GM18909 (cell line): ENCODE measurements around the gene CRTC1.
A peak's percentile ranks its signal among the peaks of the same experiment; 100 is the strongest.

Experiments
- ATAC-seq: cut with Tn5 transposase; IDR thresholded peaks from one replicate; pipeline ENCODE4 v1.9.1; 2021; ENCODE audit warnings: mild to moderate bottlenecking; ENCODE audit not compliant: unreplicated experiment, poor library complexity

Gene CRTC1

GRCh38 chr19:18698321-18699167, 15.1 kb downstream of the CRTC1 start:
- ATAC-seq = no peak

- no peak for ATAC-seq
Observed at GRCh38 chr19:18699403-18700054, 16.0 kb downstream of the CRTC1 start.

GRCh38 chr19:18700501-18701249, 17.2 kb downstream of the CRTC1 start:
- peak; percentile 65 for ATAC-seq

- ATAC-seq = peak; percentile 17
Observed at GRCh38 chr19:18701250-18701608, 17.7 kb downstream of the CRTC1 start.

- no peak for ATAC-seq
Observed at GRCh38 chr19:18704054-18704453, 20.6 kb downstream of the CRTC1 start.

GRCh38 chr19:18704971-18705370, 21.5 kb downstream of the CRTC1 start:
- no peak for ATAC-seq

- no peak for ATAC-seq
Observed at GRCh38 chr19:18708452-18709231, 25.2 kb downstream of the CRTC1 start.

GRCh38 chr19:18709546-18709945, 26.1 kb downstream of the CRTC1 start:
- no peak for ATAC-seq

- ATAC-seq = no peak
Observed at GRCh38 chr19:18710186-18710585, 26.7 kb downstream of the CRTC1 start.

- ATAC-seq = no peak
Observed at GRCh38 chr19:18710996-18711751, 27.7 kb downstream of the CRTC1 start.

- no peak for ATAC-seq
Observed at GRCh38 chr19:18711893-18712292, 28.4 kb downstream of the CRTC1 start.

GRCh38 chr19:18712981-18713380, 29.5 kb downstream of the CRTC1 start:
- ATAC-seq = no peak

GRCh38 chr19:18713550-18714117, 30.2 kb downstream of the CRTC1 start:
- no peak for ATAC-seq

- ATAC-seq = no peak
Observed at GRCh38 chr19:18715416-18715815, 31.9 kb downstream of the CRTC1 start.

- no peak for ATAC-seq
Observed at GRCh38 chr19:18716857-18717256, 33.4 kb downstream of the CRTC1 start.

- no peak for ATAC-seq
Observed at GRCh38 chr19:18717601-18718000, 34.1 kb downstream of the CRTC1 start.

GRCh38 chr19:18718015-18718526, 34.6 kb downstream of the CRTC1 start:
- no peak for ATAC-seq

- no peak for ATAC-seq
Observed at GRCh38 chr19:18718846-18719458, 35.5 kb downstream of the CRTC1 start.

- ATAC-seq = no peak
Observed at GRCh38 chr19:18719541-18719940, 36.1 kb downstream of the CRTC1 start.
